ENCODE measurements around the gene PWP2.
"Not testable (repeated sequence)": the region's sequence is repeated elsewhere in the genome, so short reads cannot be mapped to it uniquely, and the experiment has no call there.

PWP2 gene

GRCh38 chr21:44163167-44163653 is 56.0 kb downstream of the PWP2 start:
- DNase-seq (ENCODE audit: low read depth in 2 of 2) = not testable (repeated sequence)

- DNase-seq (ENCODE audit: low read depth in 2 of 2) = not testable (repeated sequence)
These were observed 58.7 kb downstream of the PWP2 start for GRCh38 chr21:44165933-44166332.

- DNase-seq (ENCODE audit: low read depth in 2 of 2) = not testable (repeated sequence)
These were observed 60.3 kb downstream of the PWP2 start for GRCh38 chr21:44167527-44167926.

GRCh38 chr21:44170326-44170725 is 63.1 kb downstream of the PWP2 start:
- not testable (repeated sequence) for DNase-seq (ENCODE audit: low read depth in 2 of 2)

GRCh38 chr21:44170863-44171262 is 63.7 kb downstream of the PWP2 start:
- not testable (repeated sequence) for DNase-seq (ENCODE audit: low read depth in 2 of 2)

- not testable (repeated sequence) for DNase-seq (ENCODE audit: low read depth in 2 of 2)
These were observed 64.9 kb downstream of the PWP2 start for GRCh38 chr21:44171962-44172572.

GRCh38 chr21:44172741-44173140 is 65.5 kb downstream of the PWP2 start:
- DNase-seq (ENCODE audit: low read depth in 2 of 2) = not testable (repeated sequence)

- not testable (repeated sequence) for DNase-seq (ENCODE audit: low read depth in 2 of 2)
These were observed 68.0 kb downstream of the PWP2 start for GRCh38 chr21:44175189-44175588.

- not testable (repeated sequence) for DNase-seq (ENCODE audit: low read depth in 2 of 2)
These were observed 68.9 kb downstream of the PWP2 start for GRCh38 chr21:44176127-44176526.
